DOHH2 (cell line): ENCODE data around the gene TRPC4AP.

Source experiments
- H3F3A ChIP-seq: fragments of 200-600 bp; sonication (generic), shearing (Covaris generic); 2 replicates; pipeline ENCODE4 v1.6.0; 2016; ENCODE audit warnings: antibody characterized with exemption, mild to moderate bottlenecking; ENCODE audit not compliant: control insufficient read depth, insufficient read depth
- H3K27ac ChIP-seq: fragments of 200-600 bp; sonication (generic); 2 replicates; pipeline ENCODE4 v1.5.1; 2014; ENCODE audit warnings: low read depth, mild to moderate bottlenecking, low read length, moderate library complexity
- H3K27me3 ChIP-seq: fragments of 200-600 bp; sonication (generic); 2 replicates; pipeline ENCODE4 v1.6.1; 2014; ENCODE audit warnings: mild to moderate bottlenecking, low read length, mixed read lengths; ENCODE audit not compliant: control insufficient read depth
- H3K36me3 ChIP-seq: fragments of 200-600 bp; sonication (generic); 2 replicates; pipeline ENCODE4 v1.6.1; 2014; ENCODE audit warnings: mild to moderate bottlenecking, low read length, moderate library complexity, mixed read lengths; ENCODE audit not compliant: control insufficient read depth
- H3K4me1 ChIP-seq: fragments of 200-600 bp; sonication (generic); 2 replicates; pipeline ENCODE4 v1.6.1; 2014; ENCODE audit warnings: mild to moderate bottlenecking, low read length, mixed read lengths; ENCODE audit not compliant: control insufficient read depth
- H3K4me2 ChIP-seq: fragments of 200-600 bp; sonication (generic); 2 replicates; pipeline ENCODE4 v1.6.0; 2014; ENCODE audit warnings: mild to moderate bottlenecking, low read length, moderate library complexity
- H3K4me3 ChIP-seq: fragments of 200-600 bp; sonication (generic); 2 replicates; pipeline ENCODE4 v1.5.1; 2014; ENCODE audit warnings: mild to moderate bottlenecking, low read length, mixed read lengths
- H3K79me2 ChIP-seq: fragments of 200-600 bp; sonication (generic); 2 replicates; pipeline ENCODE4 v1.6.1; 2014; ENCODE audit warnings: mild to moderate bottlenecking, low read length, mixed read lengths; ENCODE audit not compliant: control insufficient read depth
- H3K9me2 ChIP-seq: fragments of 200-600 bp; sonication (generic); replicated peaks from 2 replicates; pipeline ENCODE4 v1.6.1; 2014; ENCODE audit warnings: mild to moderate bottlenecking, low read length, mixed read lengths; ENCODE audit not compliant: control insufficient read depth
- H3K9me3 ChIP-seq: fragments of 200-600 bp; sonication (generic); 2 replicates; pipeline ENCODE4 v1.6.1; 2014; ENCODE audit warnings: antibody characterized with exemption, low read length, mixed read lengths; ENCODE audit not compliant: control insufficient read depth, insufficient read depth
- H4K20me1 ChIP-seq: fragments of 200-600 bp; sonication (generic); 2 replicates; pipeline ENCODE4 v1.6.0; 2014; ENCODE audit warnings: low read depth, mild to moderate bottlenecking, antibody characterized with exemption, low read length, moderate library complexity; ENCODE audit not compliant: control insufficient read depth, insufficient read depth
- EZH2phosphoT487 ChIP-seq: fragments of 200-600 bp; sonication (generic); IDR thresholded peaks from 2 replicates; pipeline ENCODE4 v1.6.1; 2017; ENCODE audit warnings: borderline replicate concordance, mild to moderate bottlenecking, antibody characterized with exemption, low read length, moderate library complexity, mixed read lengths
- TF ChIP-seq, protein P1 (sequence below): fragments of 200-600 bp; sonication (generic); IDR thresholded peaks from one replicate; pipeline ENCODE4 v1.5.1; 2014; ENCODE audit warnings: antibody characterized with exemption, mild to moderate bottlenecking, low read depth, low read length; ENCODE audit not compliant: poor library complexity, severe bottlenecking

TRPC4AP gene

DNA sequence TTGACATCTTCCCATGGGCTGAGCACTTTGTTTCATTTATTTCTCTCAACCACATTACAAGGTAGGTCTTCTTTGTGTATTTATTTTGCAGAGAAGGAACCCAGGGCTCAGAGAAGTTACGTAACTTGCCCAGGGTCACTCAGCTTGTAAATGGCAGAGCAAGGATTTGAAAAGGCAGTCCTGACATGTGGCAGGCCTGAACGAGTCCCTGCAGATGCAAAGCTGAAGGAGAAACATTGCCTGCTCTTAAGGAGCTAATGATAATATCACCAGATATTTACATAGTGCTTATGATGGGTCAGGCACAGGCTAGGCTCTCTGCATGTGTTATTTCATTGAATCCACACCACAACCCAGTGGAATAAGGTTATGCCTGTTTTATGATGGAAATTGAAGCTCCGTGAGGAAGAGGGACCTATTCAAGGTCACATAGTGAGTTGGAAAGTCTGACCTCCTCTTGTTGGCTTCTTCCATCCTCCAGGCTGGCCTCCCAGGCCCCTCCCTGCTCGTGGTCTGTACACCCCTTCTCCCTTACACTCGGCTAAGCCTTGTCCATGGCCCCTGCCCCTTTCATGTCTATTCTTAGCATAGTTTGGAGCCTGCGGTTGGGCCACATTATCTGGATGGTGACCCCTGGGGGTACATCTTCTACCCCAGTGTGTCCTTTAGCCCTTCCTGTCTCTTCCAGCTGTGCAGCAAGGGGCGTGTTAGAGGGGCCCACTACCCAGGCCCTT, 124.4 kb downstream of the TRPC4AP start:
- Histone ChIP-seq H3K4me1 (no peaks in the 10 kb centered on the region), H3K9me2 (no peaks in the 10 kb centered on the region), H3K79me2 (no peaks in the 10 kb centered on the region), H4K20me1 (no peaks in the 10 kb centered on the region), H3K4me3 (no peak overlapping the region), H3K4me2 (no peak overlapping the region), H3K36me3 (no peaks in the 10 kb centered on the region), H3K27me3 (no peaks in the 10 kb centered on the region), H3K27ac (no peak overlapping the region), H3F3A (no peaks in the 10 kb centered on the region), H3K9me3 (no peaks in the 10 kb centered on the region)
- TF ChIP-seq, protein P1, sequence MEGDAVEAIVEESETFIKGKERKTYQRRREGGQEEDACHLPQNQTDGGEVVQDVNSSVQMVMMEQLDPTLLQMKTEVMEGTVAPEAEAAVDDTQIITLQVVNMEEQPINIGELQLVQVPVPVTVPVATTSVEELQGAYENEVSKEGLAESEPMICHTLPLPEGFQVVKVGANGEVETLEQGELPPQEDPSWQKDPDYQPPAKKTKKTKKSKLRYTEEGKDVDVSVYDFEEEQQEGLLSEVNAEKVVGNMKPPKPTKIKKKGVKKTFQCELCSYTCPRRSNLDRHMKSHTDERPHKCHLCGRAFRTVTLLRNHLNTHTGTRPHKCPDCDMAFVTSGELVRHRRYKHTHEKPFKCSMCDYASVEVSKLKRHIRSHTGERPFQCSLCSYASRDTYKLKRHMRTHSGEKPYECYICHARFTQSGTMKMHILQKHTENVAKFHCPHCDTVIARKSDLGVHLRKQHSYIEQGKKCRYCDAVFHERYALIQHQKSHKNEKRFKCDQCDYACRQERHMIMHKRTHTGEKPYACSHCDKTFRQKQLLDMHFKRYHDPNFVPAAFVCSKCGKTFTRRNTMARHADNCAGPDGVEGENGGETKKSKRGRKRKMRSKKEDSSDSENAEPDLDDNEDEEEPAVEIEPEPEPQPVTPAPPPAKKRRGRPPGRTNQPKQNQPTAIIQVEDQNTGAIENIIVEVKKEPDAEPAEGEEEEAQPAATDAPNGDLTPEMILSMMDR: no peak
- no peak for TF ChIP-seq EZH2phosphoT487

DNA sequence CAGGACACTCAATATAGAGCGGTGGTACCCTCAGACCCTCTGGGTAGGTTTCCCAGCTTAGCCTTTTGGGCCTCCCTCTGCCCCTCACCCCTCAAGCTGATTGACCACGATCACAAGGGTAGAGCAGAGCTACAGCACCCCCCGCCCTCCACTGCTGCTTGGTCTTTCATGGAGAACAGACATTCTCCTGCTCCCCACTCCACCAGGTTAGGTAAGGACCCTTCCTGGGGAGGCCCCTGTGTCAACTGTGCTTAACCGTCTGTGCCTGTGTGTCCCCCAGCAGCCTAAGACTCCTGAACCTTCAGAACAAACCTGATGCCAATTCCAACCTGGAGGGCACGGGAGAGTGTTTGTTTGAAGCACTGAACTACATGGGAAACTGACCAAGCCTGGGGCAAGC, 125.2 kb downstream of the TRPC4AP start:
- no peaks in the 10 kb centered on the region for H3K4me1 ChIP-seq
- no peak overlapping the region for H3K4me2 ChIP-seq
- no peak for TF ChIP-seq EZH2phosphoT487
- TF ChIP-seq, protein P1: no peak
- no peaks in the 10 kb centered on the region for H3K36me3 ChIP-seq
- no peaks in the 10 kb centered on the region for H3K79me2 ChIP-seq
- H3K9me3 ChIP-seq: no peaks in the 10 kb centered on the region
- no peaks in the 10 kb centered on the region for H3F3A ChIP-seq
- H3K9me2 ChIP-seq: no peaks in the 10 kb centered on the region
- no peak overlapping the region for H3K27ac ChIP-seq
- H3K27me3 ChIP-seq: no peaks in the 10 kb centered on the region
- H3K4me3 ChIP-seq: no peak overlapping the region
- no peaks in the 10 kb centered on the region for H4K20me1 ChIP-seq

DNA sequence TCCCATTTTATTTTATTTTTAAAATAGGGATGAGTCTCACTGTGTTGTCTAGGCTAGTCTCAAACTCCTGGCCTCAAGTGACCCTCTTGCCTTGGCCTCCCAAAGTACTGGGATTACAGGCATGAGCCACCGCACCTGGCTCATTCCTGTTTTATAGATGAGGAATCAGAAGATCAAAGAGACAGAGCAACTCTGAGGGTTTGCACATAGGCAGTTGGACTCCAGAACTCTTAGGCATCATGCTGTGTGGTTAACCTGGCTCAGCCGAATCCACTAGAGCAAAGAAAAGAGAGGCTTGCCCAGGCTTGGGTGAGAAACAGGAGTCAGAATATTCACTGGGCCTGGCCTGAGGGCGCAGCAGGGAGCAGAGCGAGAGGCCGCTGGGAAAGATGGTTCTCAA, 127.6 kb downstream of the TRPC4AP start:
- Histone ChIP-seq H3K9me3 (no peaks in the 10 kb centered on the region), H3K27ac (no peak overlapping the region), H3K4me1 (no peaks in the 10 kb centered on the region), H3K4me3 (no peak overlapping the region), H3K36me3 (no peaks in the 10 kb centered on the region), H4K20me1 (no peaks in the 10 kb centered on the region), H3K79me2 (no peaks in the 10 kb centered on the region), H3K27me3 (no peaks in the 10 kb centered on the region), H3K4me2 (no peak overlapping the region), H3F3A (no peaks in the 10 kb centered on the region), H3K9me2 (no peaks in the 10 kb centered on the region)
- TF ChIP-seq EZH2phosphoT487: no peak
- TF ChIP-seq, protein P1: no peak
